ENCODE measurements around the gene OLA1. TPM values are rescaled to one million over a fixed set of nuclear protein-coding genes. Genes with fewer than 3 reads are reported as not detected.

Gene OLA1
- total and polyA plus RNA-seq, 2 of the 4 experiments (the other 2 are of a cell fraction), result 54.7 to 71.2 TPM

DNA sequence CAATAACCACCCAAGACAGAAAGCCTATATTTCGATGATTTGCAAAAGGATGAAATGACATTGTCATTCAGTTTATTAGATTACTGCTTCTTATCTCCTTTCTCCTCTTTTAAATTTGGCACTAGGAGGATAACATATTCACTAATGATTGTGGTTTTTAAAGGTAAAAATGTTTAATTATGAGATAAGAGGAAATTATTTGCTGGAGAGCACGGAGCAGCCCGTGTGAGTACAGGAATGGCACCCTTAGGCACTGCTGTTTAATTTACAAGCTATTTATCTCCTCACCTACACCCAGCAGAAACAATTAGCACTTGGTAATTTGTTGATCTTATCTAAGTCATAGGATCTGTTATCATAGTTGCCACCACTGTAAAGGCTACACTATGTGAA lies 195.8 kb downstream of the OLA1 start:
- H3K14ac ChIP-seq (replicated peaks; ENCODE audit: low read depth, low read length), result peak overlapping the region; percentile 31
- H3K9me3 ChIP-seq (ENCODE audit: control insufficient read depth, insufficient read depth, low read length), result no peaks in the 10 kb centered on the region
- H3K18ac ChIP-seq (ENCODE audit: low read depth, low read length), result peak overlapping the region; percentile 33; the same call in 1 of the 2 replicates
- H3K4ac ChIP-seq (ENCODE audit: low read depth, low read length), result peak overlapping the region; percentile 49
- H3K56ac ChIP-seq (ENCODE audit: extremely low read depth, insufficient read depth, low read length), result peak overlapping the region; percentile 73; the same call in 1 of the 2 replicates
- peak overlapping the region; percentile 45 for H3K4me2 ChIP-seq (ENCODE audit: low read depth, low read length)
- peak overlapping the region; percentile 78 for H2AFZ ChIP-seq (replicated peaks; ENCODE audit: low read length, poor library complexity)
- peak overlapping the region; percentile 81; the same call in 1 of the 2 replicates for H4K91ac ChIP-seq (ENCODE audit: insufficient read depth, low read depth, low read length)
- no peaks in the 10 kb centered on the region for H3K36me3 ChIP-seq (ENCODE audit: control insufficient read depth, insufficient read depth, low read length)
- no peaks in the 10 kb centered on the region for H4K20me1 ChIP-seq (ENCODE audit: insufficient read depth, low read length)
- no peaks in the 10 kb centered on the region for H3K79me1 ChIP-seq (ENCODE audit: low read depth in 1 of 2, low read length in 2 of 2)
- H3K9ac ChIP-seq (ENCODE audit: low read depth, low read length), result peak overlapping the region; percentile 5; the same call in 1 of the 2 replicates
- TF ChIP-seq, protein P1, sequence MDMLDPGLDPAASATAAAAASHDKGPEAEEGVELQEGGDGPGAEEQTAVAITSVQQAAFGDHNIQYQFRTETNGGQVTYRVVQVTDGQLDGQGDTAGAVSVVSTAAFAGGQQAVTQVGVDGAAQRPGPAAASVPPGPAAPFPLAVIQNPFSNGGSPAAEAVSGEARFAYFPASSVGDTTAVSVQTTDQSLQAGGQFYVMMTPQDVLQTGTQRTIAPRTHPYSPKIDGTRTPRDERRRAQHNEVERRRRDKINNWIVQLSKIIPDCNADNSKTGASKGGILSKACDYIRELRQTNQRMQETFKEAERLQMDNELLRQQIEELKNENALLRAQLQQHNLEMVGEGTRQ (IDR thresholded peaks at IDR 0.05; ENCODE audit: low read depth, low read length), result no peak
- TF ChIP-seq MAFK (IDR thresholded peaks at IDR 0.05; ENCODE audit: low read depth, low read length), result no peak
- no peak for TF ChIP-seq POLR2A (IDR thresholded peaks at IDR 0.05; ENCODE audit: low read depth, low read length)
- no peak for TF ChIP-seq MXI1 (IDR thresholded peaks at IDR 0.05; ENCODE audit: borderline replicate concordance, low read depth, low read length)
- TF ChIP-seq RAD21 (IDR thresholded peaks at IDR 0.05; ENCODE audit: low read length), result no peak
- TF ChIP-seq, protein P2, sequence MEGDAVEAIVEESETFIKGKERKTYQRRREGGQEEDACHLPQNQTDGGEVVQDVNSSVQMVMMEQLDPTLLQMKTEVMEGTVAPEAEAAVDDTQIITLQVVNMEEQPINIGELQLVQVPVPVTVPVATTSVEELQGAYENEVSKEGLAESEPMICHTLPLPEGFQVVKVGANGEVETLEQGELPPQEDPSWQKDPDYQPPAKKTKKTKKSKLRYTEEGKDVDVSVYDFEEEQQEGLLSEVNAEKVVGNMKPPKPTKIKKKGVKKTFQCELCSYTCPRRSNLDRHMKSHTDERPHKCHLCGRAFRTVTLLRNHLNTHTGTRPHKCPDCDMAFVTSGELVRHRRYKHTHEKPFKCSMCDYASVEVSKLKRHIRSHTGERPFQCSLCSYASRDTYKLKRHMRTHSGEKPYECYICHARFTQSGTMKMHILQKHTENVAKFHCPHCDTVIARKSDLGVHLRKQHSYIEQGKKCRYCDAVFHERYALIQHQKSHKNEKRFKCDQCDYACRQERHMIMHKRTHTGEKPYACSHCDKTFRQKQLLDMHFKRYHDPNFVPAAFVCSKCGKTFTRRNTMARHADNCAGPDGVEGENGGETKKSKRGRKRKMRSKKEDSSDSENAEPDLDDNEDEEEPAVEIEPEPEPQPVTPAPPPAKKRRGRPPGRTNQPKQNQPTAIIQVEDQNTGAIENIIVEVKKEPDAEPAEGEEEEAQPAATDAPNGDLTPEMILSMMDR (conservative IDR thresholded peaks at IDR 0.05; ENCODE audit: low read depth, low read length), result no peak
- TF ChIP-seq MAZ (IDR thresholded peaks at IDR 0.05; ENCODE audit: borderline replicate concordance, low read depth, low read length), result no peak
- no peak for TF ChIP-seq CEBPB (IDR thresholded peaks at IDR 0.05; ENCODE audit: low read depth, low read length)
- TF ChIP-seq BHLHE40 (IDR thresholded peaks at IDR 0.05; ENCODE audit: low read depth, low read length), result no peak
- TF ChIP-seq FOS (IDR thresholded peaks at IDR 0.05; ENCODE audit: low read depth, low read length), result no peak
- TF ChIP-seq, protein P3, sequence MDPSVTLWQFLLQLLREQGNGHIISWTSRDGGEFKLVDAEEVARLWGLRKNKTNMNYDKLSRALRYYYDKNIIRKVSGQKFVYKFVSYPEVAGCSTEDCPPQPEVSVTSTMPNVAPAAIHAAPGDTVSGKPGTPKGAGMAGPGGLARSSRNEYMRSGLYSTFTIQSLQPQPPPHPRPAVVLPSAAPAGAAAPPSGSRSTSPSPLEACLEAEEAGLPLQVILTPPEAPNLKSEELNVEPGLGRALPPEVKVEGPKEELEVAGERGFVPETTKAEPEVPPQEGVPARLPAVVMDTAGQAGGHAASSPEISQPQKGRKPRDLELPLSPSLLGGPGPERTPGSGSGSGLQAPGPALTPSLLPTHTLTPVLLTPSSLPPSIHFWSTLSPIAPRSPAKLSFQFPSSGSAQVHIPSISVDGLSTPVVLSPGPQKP (IDR thresholded peaks at IDR 0.05; ENCODE audit: borderline replicate concordance, low read depth, low read length), result no peak
- TF ChIP-seq RCOR1 (IDR thresholded peaks at IDR 0.05; ENCODE audit: insufficient replicate concordance, low read length), result no peak
- TF ChIP-seq RFX5 (IDR thresholded peaks at IDR 0.05; ENCODE audit: low read depth, low read length), result no peak
- no peak for TF ChIP-seq SMC3 (IDR thresholded peaks at IDR 0.05; ENCODE audit: low read depth, low read length)
- TF ChIP-seq CHD1 (IDR thresholded peaks at IDR 0.05; ENCODE audit: low read depth, low read length), result no peak
- peak overlapping the region; percentile 87 for H2BK120ac ChIP-seq (ENCODE audit: low read depth, low read length)
- no peaks in the 10 kb centered on the region for H3K27me3 ChIP-seq (ENCODE audit: control insufficient read depth, insufficient read depth, low read length)
- peak overlapping the region; percentile 52 for H3K27ac ChIP-seq (ENCODE audit: insufficient read depth, low read length)
- WGBS, 2 experiments (ENCODE audit: extremely low coverage in 2 of 2, insufficient read length in 1 of 2), result no CpG with 5 or more reads among the region's 3 CpGs
- peaks cover 7% of the 10 kb centered on the region; the same call in 1 of the 2 replicates for H3K9me1 ChIP-seq (ENCODE audit: insufficient read depth, low read length)
- H3K23ac ChIP-seq (ENCODE audit: low read depth, low read length), result 0 out of 2 replicates have a peak overlapping the region, but pooled peaks have one; percentile 50
- H2BK5ac ChIP-seq (ENCODE audit: low read depth, low read length, poor library complexity, severe bottlenecking), result peak overlapping the region; percentile 27
- H3K4me1 ChIP-seq (ENCODE audit: control insufficient read depth, insufficient read depth, low read length), result peaks cover 18% of the 10 kb centered on the region
- H2BK15ac ChIP-seq (ENCODE audit: low read depth, low read length), result peak overlapping the region; percentile 50; the same call in 2 of the 3 replicates
- no peak overlapping the region for H2AK9ac ChIP-seq (replicated peaks; ENCODE audit: low read depth, low read length, poor library complexity)
- no TSS peak for BruUV-seq (replicated peaks)
- H4K5ac ChIP-seq (ENCODE audit: low read depth, low read length), result peak overlapping the region; percentile 14; the same call in 1 of the 2 replicates
- H2BK20ac ChIP-seq (ENCODE audit: low read depth, low read length), result peak overlapping the region; percentile 84
- dilution Hi-C loops (cut with HindIII; ENCODE audit: low sequenced_read_pairs, unreplicated experiment), result no loop called here
- intact Hi-C loops (cut with micrococcal nuclease), result loop anchor here (5.0 to 10.0 kb wide), 4 partner anchors 192 to 478 kb away; partner anchors contain the start of gene OLA1
- peak overlapping the region; percentile 37; the same call in 1 of the 2 replicates for H2AK5ac ChIP-seq (ENCODE audit: low read depth, low read length)
- CTCF ChIA-PET, result interaction anchor here (1.3 to 1.4 kb wide), 2 partner anchors 9 to 95 kb away, joined by 3 to 4 read pairs; no protein-coding TSS in a partner anchor
- DNase-seq, result no peak
- no peak overlapping the region for H3K4me3 ChIP-seq (ENCODE audit: insufficient read depth, low read depth, low read length)
- POLR2A ChIA-PET (ENCODE audit: unreplicated experiment), result interaction anchor here (0.7 kb wide), 1 partner anchor 88 kb away, joined by 16 read pairs; no protein-coding TSS in a partner anchor
- ATAC-seq (ENCODE audit: low read depth), result no peak
- H4K8ac ChIP-seq (ENCODE audit: low read depth in 2 of 2, low read length in 2 of 2), result peak overlapping the region; percentile 14 to 56; a peak in 3 of 4 replicates
- in situ Hi-C loops (cut with MboI; ENCODE audit: low sequenced_read_pairs), result loop anchor here (25.0 kb wide), 1 partner anchor 640 kb away; no protein-coding TSS in a partner anchor

Measured in IMR-90 (cell line).